Stimulated activated CD4-positive, alpha-beta T cell treated with anti-CD3 and anti-CD28 coated beads, Interleukin-1b, Interleukin-23, amount 100 ng/mL, for 1 hour (primary cell): Measurements from ENCODE around the gene DAB2.

ENCODE experiments used
- DNase-seq, 2 donors: peaks; one replicate each; pipeline ENCODE4 v3.0.0-alpha.2; 2020; ENCODE audit warnings: low read depth in 2 of 2

The DAB2 gene

GRCh38 chr5:39381376-39381775, 43.4 kb downstream of the DAB2 start:
- DNase-seq = no peak

GRCh38 chr5:39379693-39380092, 45.1 kb downstream of the DAB2 start:
- no peak for DNase-seq

GRCh38 chr5:39377613-39378012, 47.2 kb downstream of the DAB2 start:
- DNase-seq = no peak

GRCh38 chr5:39376293-39376714, 48.5 kb downstream of the DAB2 start:
- no peak for DNase-seq

GRCh38 chr5:39373791-39374190, 51.0 kb downstream of the DAB2 start:
- no peak for DNase-seq

- DNase-seq = no peak
Observed at GRCh38 chr5:39371367-39371635, 53.5 kb downstream of the DAB2 start.

- DNase-seq = no peak
Observed at GRCh38 chr5:39370555-39371366, 54.0 kb downstream of the DAB2 start.

GRCh38 chr5:39369123-39369815, 55.5 kb downstream of the DAB2 start:
- DNase-seq = no peak

GRCh38 chr5:39368116-39368515, 56.7 kb downstream of the DAB2 start:
- no peak for DNase-seq

GRCh38 chr5:39367711-39368110, 57.1 kb downstream of the DAB2 start:
- DNase-seq = no peak

GRCh38 chr5:39364367-39364766, 60.4 kb downstream of the DAB2 start, which contains the start of gene C9:
TSS of gene C9 (minus strand) at chr5:39364495. CDS start at chr5:39364464, 31 bp downstream.
- no peak for DNase-seq

GRCh38 chr5:39363217-39363616, 61.6 kb downstream of the DAB2 start:
- DNase-seq = no peak

- DNase-seq = no peak
Observed at GRCh38 chr5:39362646-39363045, 62.1 kb downstream of the DAB2 start.

GRCh38 chr5:39361306-39361705, 63.5 kb downstream of the DAB2 start:
- no peak for DNase-seq

GRCh38 chr5:39360471-39361111, 64.2 kb downstream of the DAB2 start:
- DNase-seq = no peak

GRCh38 chr5:39356263-39356662, 68.5 kb downstream of the DAB2 start:
- no peak for DNase-seq

- DNase-seq = no peak
Observed at GRCh38 chr5:39355324-39355723, 69.5 kb downstream of the DAB2 start.

- DNase-seq = no peak
Observed at GRCh38 chr5:39353717-39354399, 70.9 kb downstream of the DAB2 start.

GRCh38 chr5:39352951-39353350, 71.8 kb downstream of the DAB2 start:
- no peak for DNase-seq

- no peak for DNase-seq
Observed at GRCh38 chr5:39352170-39352569, 72.6 kb downstream of the DAB2 start.

- no peak for DNase-seq
Observed at GRCh38 chr5:39349484-39349883, 75.3 kb downstream of the DAB2 start.

GRCh38 chr5:39342460-39342859, 82.3 kb downstream of the DAB2 start:
- DNase-seq = no peak
